K562 (cell line): ENCODE results near the gene PLPP6. TPM values are rescaled to one million over a fixed set of nuclear protein-coding genes. Genes with fewer than 3 reads are reported as not detected.

Experiments
- ATAC-seq: fragments of 200-7000 bp; cut with Tn5 transposase; 3 replicates; pipeline ENCODE4 v1.9.1; 2020; ENCODE audit warnings: moderate library complexity
- BruUV-seq: library from RNA; stranded (reverse); fragments of 400-500 nt; replicated peaks from 2 replicates; lab custom pipeline; 2021; lab: Mats Ljungman, UMichigan
- CTCF ChIA-PET: fragments of 300-600 bp; formaldehyde crosslinking; extraction: SDS; loops from one replicate; lab custom pipeline; 2021; ENCODE audit warnings: low intra/inter-chr PET ratio; lab: Yijun Ruan, JAX
- POLR2A ChIA-PET: fragments of 300-600, 350-650 bp; sonication (Branson Sonifier 250); formaldehyde crosslinking; extraction: SDS; loops from one replicate; lab custom pipeline; 2021; ENCODE audit warnings: antibody characterized with exemption, inconsistent platforms; lab: Yijun Ruan, JAX
- DNase-seq, 4 experiments: peaks; one replicate each; pipeline versions ENCODE4 v3.0.0 to v3.0.0-alpha.2; 2011 to 2018; ENCODE audit warnings: low spot score in 3 of 4, mixed read lengths in 3 of 4; ENCODE audit errors: extremely low read depth in 1 of 4
- FAIRE-seq: peaks from 2 replicates; lab custom pipeline; 2011; peaks lifted over from hg19 to GRCh38; lab: Jason Lieb, UNC
- H2AFZ ChIP-seq: 2 replicates; pipeline ENCODE4 v1.6.0; 2011; ENCODE audit warnings: low read depth, low read length, control low read depth, inconsistent platforms
- H3K27ac ChIP-seq: fragments of 200-600 bp; 3 replicates; pipeline ENCODE4 v1.8.0; 2011; ENCODE audit warnings: low read depth, mild to moderate bottlenecking, control low read depth, inconsistent platforms, low read length, moderate library complexity, mixed read lengths; ENCODE audit errors: extremely low read depth
- H3K27me3 ChIP-seq, 2 experiments: fragments of 300-600 bp in 1 of 2; 2 replicates in 1 of 2; 3 replicates in 1 of 2; pipeline versions ENCODE4 v1.6.0 to v1.8.0; 2011; ENCODE audit warnings: inconsistent platforms in 2 of 2, low read length in 2 of 2, mild to moderate bottlenecking in 1 of 2, mixed read lengths in 1 of 2, moderate library complexity in 1 of 2; ENCODE audit not compliant: control insufficient read depth in 2 of 2, insufficient read depth in 2 of 2
- H3K36me3 ChIP-seq: fragments of 300-600 bp; 3 replicates; pipeline ENCODE4 v1.8.0; 2011; ENCODE audit warnings: mild to moderate bottlenecking, low read length, inconsistent platforms; ENCODE audit not compliant: control insufficient read depth, insufficient read depth
- H3K4me1 ChIP-seq, 2 experiments: fragments of 200-600 bp in 1 of 2; replicated peaks in 1 of 2; 2 replicates in 1 of 2; 3 replicates in 1 of 2; pipeline versions ENCODE4 v1.5.1 to v1.8.0; 2011; ENCODE audit warnings: inconsistent platforms in 2 of 2, low read length in 2 of 2, mild to moderate bottlenecking in 1 of 2, mixed read lengths in 1 of 2, moderate library complexity in 1 of 2; ENCODE audit not compliant: control insufficient read depth in 2 of 2, insufficient read depth in 2 of 2
- H3K4me2 ChIP-seq: 2 replicates; pipeline ENCODE4 v1.6.1; 2011; ENCODE audit warnings: low read length, control low read depth, inconsistent platforms, mixed read lengths; ENCODE audit not compliant: insufficient read depth
- H3K4me3 ChIP-seq: fragments of 200-600 bp; sonication (generic), shearing (Covaris generic); 2 replicates; pipeline ENCODE4 v1.5.1; 2016; ENCODE audit warnings: control low read depth, inconsistent platforms
- H3K79me2 ChIP-seq: fragments of 200-600 bp; 3 replicates; pipeline ENCODE4 v1.8.0; 2011; ENCODE audit warnings: low read length, inconsistent platforms; ENCODE audit not compliant: control insufficient read depth, insufficient read depth
- H3K9ac ChIP-seq, 2 experiments: 2 replicates each; pipeline versions ENCODE4 v1.6.0 to v1.6.1; 2011; ENCODE audit warnings: low read depth in 2 of 2, low read length in 2 of 2, control low read depth in 1 of 2, inconsistent platforms in 1 of 2, mild to moderate bottlenecking in 1 of 2, mixed read lengths in 1 of 2; ENCODE audit not compliant: insufficient read depth in 1 of 2
- H3K9me1 ChIP-seq: one replicate; pipeline ENCODE4 v1.6.0; 2011; ENCODE audit warnings: inconsistent platforms, mild to moderate bottlenecking, low read length, moderate library complexity; ENCODE audit not compliant: control insufficient read depth, insufficient read depth
- H3K9me3 ChIP-seq: replicated peaks from 2 replicates; pipeline ENCODE4 v1.5.1; 2011; ENCODE audit warnings: low read depth, low read length, inconsistent platforms; ENCODE audit not compliant: control insufficient read depth, insufficient read depth
- H4K20me1 ChIP-seq: replicated peaks from 2 replicates; pipeline ENCODE4 v1.6.1; 2011; ENCODE audit warnings: low read length, inconsistent platforms, mixed read lengths; ENCODE audit not compliant: control insufficient read depth, insufficient read depth
- ATF3 ChIP-seq, 2 experiments: fragments of 450-650 bp in 1 of 2; sonication (generic) in 1 of 2; formaldehyde crosslinking in 1 of 2; IDR thresholded peaks in 1 of 2; conservative IDR thresholded peaks in 1 of 2; 2 replicates each; pipeline versions ENCODE4 v1.6.1 to v1.8.1; 2016 to 2023; ENCODE audit warnings: mild to moderate bottlenecking in 2 of 2, moderate library complexity in 2 of 2, inconsistent platforms in 1 of 2, missing genetic modification reagents in 1 of 2
- CBX1 ChIP-seq: sonication (generic); IDR thresholded peaks from 2 replicates; pipeline ENCODE4 v1.6.1; 2016; ENCODE audit warnings: antibody characterized with exemption, low read depth, mild to moderate bottlenecking
- MCM5 ChIP-seq: fragments of 450-650 bp; IDR thresholded peaks from 2 replicates; pipeline ENCODE4 v1.6.1; 2016; ENCODE audit warnings: low read depth
- MYBL2 ChIP-seq, 2 experiments: fragments of 450-650 bp in 1 of 2; sonication (generic) in 1 of 2; formaldehyde crosslinking in 1 of 2; IDR thresholded peaks; 2 replicates each; pipeline versions ENCODE4 v1.6.1 to v1.8.1; 2017 to 2022; ENCODE audit warnings: borderline replicate concordance in 1 of 2, inconsistent platforms in 1 of 2, low read depth in 1 of 2, mild to moderate bottlenecking in 1 of 2, missing genetic modification reagents in 1 of 2, moderate library complexity in 1 of 2
- NFE2L1 ChIP-seq: fragments of 450-650 bp; IDR thresholded peaks from 2 replicates; pipeline ENCODE4 v1.6.1; 2016; ENCODE audit warnings: missing genetic modification characterization, low read depth, mild to moderate bottlenecking, missing compliant biosample characterization, moderate library complexity, borderline replicate concordance
- PBX2 ChIP-seq, 2 experiments: IDR thresholded peaks in 1 of 2; conservative IDR thresholded peaks in 1 of 2; 2 replicates each; pipeline ENCODE4 v1.6.1; 2016; ENCODE audit warnings: low read depth in 2 of 2, mild to moderate bottlenecking in 1 of 2, missing compliant biosample characterization in 1 of 2, missing genetic modification characterization in 1 of 2, moderate library complexity in 1 of 2
- RFX1 ChIP-seq: fragments of 450-650 bp; IDR thresholded peaks from 2 replicates; pipeline ENCODE4 v1.6.1; 2016; ENCODE audit warnings: mild to moderate bottlenecking, moderate library complexity
- ZNF121 ChIP-seq: sonication (generic); formaldehyde crosslinking; conservative IDR thresholded peaks from 2 replicates; pipeline ENCODE4 v1.8.0; 2022; ENCODE audit warnings: missing genetic modification reagents
- WGBS: fragments of 100-300 bp; shearing (Covaris generic); methylation state at CpG from one replicate; pipeline ENCODE4 v1.1.6; 2016; ENCODE audit warnings: low coverage, mixed read lengths; ENCODE audit not compliant: insufficient coverage; ENCODE audit errors: missing lambda C conversion rate; 5-methylcytosine and 5-hydroxymethylcytosine counted together
- in situ Hi-C: fragments of 300-500 bp; cut with MboI; formaldehyde crosslinking; loops from 4 replicates; pipeline ENCODE4 v1.15.0; 2018; ENCODE audit warnings: inconsistent platforms, mixed read lengths
- intact Hi-C: fragments of 100-400 bp; cut with micrococcal nuclease; formaldehyde crosslinking; loops from 2 replicates; pipeline ENCODE4 v1.14.2; 2022
- polyA plus RNA-seq, 8 experiments: library from polyadenylated mRNA; depleted of rRNA in 4 of 8; stranded (reverse) in 5 of 8; unstranded in 3 of 8; fragments of >200 nt; fragmentation: Nextera tagmentation in 2 of 8; fragmentation: Illumina TruSeq in 1 of 8; extraction: Ambion mirVana in 2 of 8; extraction: Trizol in 1 of 8; gene quantifications; 2 replicates each; pipeline versions ENCODE4 v1.2.1 to v1.2.3, GENCODE V29; 2011 to 2014; ENCODE audit warnings: inconsistent platforms in 1 of 8, missing spikeins in 1 of 8
- total RNA-seq, 7 experiments: library from RNA; depleted of rRNA in 6 of 7; stranded (reverse); fragments of >200 nt in 6 of 7; fragmentation: Illumina TruSeq in 2 of 7; extraction: Trizol in 2 of 7; gene quantifications; 2 replicates each; pipeline versions ENCODE4 v1.2.1 to v1.2.3, GENCODE V29; 2011 to 2021; ENCODE audit warnings: low replicate concordance in 1 of 7

The PLPP6 gene
- total and polyA plus RNA-seq, 9 of the 15 experiments (the other 6 are each of a cell fraction or from before 2014, with no cell fraction given) = 1.9 to 8.9 (median 5.6) TPM

- Histone ChIP-seq H3K4me3 (peak overlapping the region; percentile 86), H3K9ac (peak overlapping the region; percentile 70 to 95), H4K20me1 (no peaks in the 10 kb centered on the region), H3K4me2 (peak overlapping the region; percentile 90), H3K27ac (peak overlapping the region; percentile 69; the same call in 2 of the 3 replicates), H2AFZ (peak overlapping the region; percentile 91), H3K36me3 (no peaks in the 10 kb centered on the region), H3K9me1 (no peaks in the 10 kb centered on the region), H3K27me3 (no peaks in the 10 kb centered on the region), H3K79me2 (peaks cover 14% of the 10 kb centered on the region), H3K9me3 (no peaks in the 10 kb centered on the region), H3K4me1 (peaks cover 10 to 19% of the 10 kb centered on the region in 2 experiments; a peak in 4 of 5 replicates)
- FAIRE-seq (peak; percentile 35), ATAC-seq (peak; percentile 26; the same call in 1 of the 3 replicates), DNase-seq (no peak)
- WGBS = 1% methylated on average over 10 of the region's 13 CpGs
- POLR2A ChIA-PET = interaction anchor here (0.6 to 1.6 kb wide), 3 partner anchors 14 to 1056 kb away, joined by 3 read pairs; no protein-coding TSS in a partner anchor
- in situ Hi-C loops (no loop called here), intact Hi-C loops (loop anchor here (2.0 to 5.0 kb wide), 2 partner anchors 78 to 324 kb away; partner anchors contain the start of genes AK3 and JAK2)
- BruUV-seq = no TSS peak
- CTCF ChIA-PET = no interaction called here
- TF ChIP-seq CBX1 = peak; percentile 19; the same call in 1 of the 2 replicates
- peak; percentile 33; the same call in 1 of the 2 replicates for TF ChIP-seq ATF3 (IDR thresholded peaks at IDR 0.05)
- TF ChIP-seq ATF3 (CRISPR knock-in tag; conservative IDR thresholded peaks at IDR 0.05) = no peak
- peak; percentile 62 for TF ChIP-seq RFX1
- TF ChIP-seq MYBL2 (IDR thresholded peaks at IDR 0.05; ENCODE audit: low read depth) = no peak
- no peak for TF ChIP-seq MYBL2 (CRISPR knock-in tag; IDR thresholded peaks at IDR 0.05; ENCODE audit: borderline replicate concordance)
- no peak for TF ChIP-seq MCM5
- no peak for TF ChIP-seq ZNF121 (CRISPR knock-in tag)
- TF ChIP-seq PBX2 (CRISPR knock-in tag; IDR thresholded peaks at IDR 0.05; ENCODE audit: low read depth) = no peak
- 0 out of 2 replicates have a peak, but pooled peaks have one; percentile 7 for TF ChIP-seq PBX2 (tag; conservative IDR thresholded peaks at IDR 0.05; ENCODE audit: low read depth)
- TF ChIP-seq NFE2L1 (tag) = no peak
Measured at GRCh38 chr9:4662989-4663792, 1.1 kb downstream of the PLPP6 start.
